HG02759 (cell line): ENCODE results near the gene NR2C1.
A peak's percentile ranks its signal among the peaks of the same experiment; 100 is the strongest.
"Not testable (repeated sequence)": the region's sequence is repeated elsewhere in the genome, so short reads cannot be mapped to it uniquely, and the experiment has no call there.

ENCODE experiments used
- ATAC-seq: cut with Tn5 transposase; IDR thresholded peaks from one replicate; pipeline ENCODE4 v1.9.1; 2021; ENCODE audit warnings: mild to moderate bottlenecking, moderate library complexity; ENCODE audit not compliant: unreplicated experiment

Gene NR2C1

GRCh38 chr12:95072900-95073697 is at the start of gene NR2C1:
NR2C1 (minus strand) TSS chr12:95073618; CDS start chr12:95067384, 6,234 bp downstream.
- peak; percentile 94 for ATAC-seq

- ATAC-seq: no peak
Measured at GRCh38 chr12:95118788-95119179, 45.4 kb upstream of the NR2C1 start.

DNA sequence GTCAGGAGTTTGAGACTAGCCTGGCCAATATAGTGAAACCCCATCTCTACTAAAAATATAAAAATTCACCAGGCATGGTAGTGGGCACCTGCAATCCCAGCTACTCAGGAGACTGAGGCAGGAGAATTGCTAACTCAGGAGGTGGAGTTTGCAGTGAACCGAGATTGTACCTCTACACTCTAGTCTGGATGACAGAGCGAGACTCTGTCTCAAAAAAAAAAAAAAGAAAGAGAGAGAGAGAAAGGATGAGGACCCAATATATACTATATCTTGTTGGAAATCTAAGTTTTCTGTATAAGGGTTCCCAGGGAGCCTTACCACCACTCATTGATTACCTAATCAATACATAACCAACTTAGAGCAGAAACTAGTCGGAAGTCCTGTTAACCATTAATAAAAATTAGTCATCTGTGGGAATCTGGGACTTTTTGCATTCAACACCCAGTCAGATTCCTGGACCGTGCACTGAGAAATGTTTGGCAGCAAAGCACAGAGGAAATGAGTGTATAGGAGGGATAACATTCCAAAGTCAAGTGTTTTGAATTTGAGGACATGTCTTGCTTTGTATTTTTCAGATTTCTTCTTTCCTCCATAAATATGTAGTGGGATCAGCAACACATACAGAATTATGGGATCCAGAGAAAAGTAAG is 44.8 kb upstream of the NR2C1 start:
- no peak for ATAC-seq

- peak; percentile 79 for ATAC-seq
Measured at GRCh38 chr12:95117178-95117599, 43.8 kb upstream of the NR2C1 start.

DNA sequence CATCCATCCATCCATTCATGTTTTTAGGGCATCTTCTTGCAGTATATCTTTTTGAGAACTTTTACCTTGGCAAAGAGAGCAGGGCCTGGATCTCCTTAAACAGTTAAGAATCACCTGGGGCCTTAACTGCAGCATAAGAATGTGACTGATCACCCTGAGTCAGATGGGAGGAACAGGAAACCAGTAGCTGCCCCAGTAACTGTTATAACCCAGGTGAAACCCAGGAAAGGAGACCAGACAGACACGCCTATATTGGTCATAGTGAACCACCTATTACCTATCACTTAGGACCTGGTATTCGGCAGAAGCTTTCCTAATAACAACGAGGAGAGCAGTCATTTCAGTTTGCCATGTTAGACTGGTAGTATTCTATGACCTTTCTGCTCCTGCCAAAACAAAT is 43.4 kb upstream of the NR2C1 start:
- ATAC-seq: peak; percentile 62

GRCh38 chr12:95116341-95116740 is 42.9 kb upstream of the NR2C1 start:
- ATAC-seq: no peak

GRCh38 chr12:95115641-95116040 is 42.2 kb upstream of the NR2C1 start:
- no peak for ATAC-seq

GRCh38 chr12:95114766-95115405 is 41.5 kb upstream of the NR2C1 start:
- no peak for ATAC-seq

DNA sequence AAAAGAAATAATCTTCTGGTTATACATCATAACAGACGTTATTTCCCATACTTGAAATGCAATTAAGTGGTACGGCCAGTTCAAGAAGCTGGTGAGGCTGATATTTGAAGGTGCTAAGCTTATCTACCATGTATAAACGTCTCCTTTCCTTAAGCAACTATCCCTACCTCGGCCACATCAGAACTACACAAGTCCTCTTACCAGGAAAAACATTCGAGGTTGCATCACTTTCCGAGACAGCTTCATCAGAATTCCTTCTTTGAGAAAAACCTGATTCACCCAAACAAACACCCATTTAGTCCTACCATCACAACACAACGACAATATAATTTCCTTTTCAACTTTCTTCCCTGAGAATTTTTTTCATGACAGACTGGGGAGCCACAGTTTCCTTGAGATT is 33.9 kb upstream of the NR2C1 start:
- ATAC-seq: no peak

GRCh38 chr12:95105540-95105939 is 32.1 kb upstream of the NR2C1 start:
- no peak for ATAC-seq

GRCh38 chr12:95104919-95105452 is 31.6 kb upstream of the NR2C1 start:
- ATAC-seq: no peak

DNA sequence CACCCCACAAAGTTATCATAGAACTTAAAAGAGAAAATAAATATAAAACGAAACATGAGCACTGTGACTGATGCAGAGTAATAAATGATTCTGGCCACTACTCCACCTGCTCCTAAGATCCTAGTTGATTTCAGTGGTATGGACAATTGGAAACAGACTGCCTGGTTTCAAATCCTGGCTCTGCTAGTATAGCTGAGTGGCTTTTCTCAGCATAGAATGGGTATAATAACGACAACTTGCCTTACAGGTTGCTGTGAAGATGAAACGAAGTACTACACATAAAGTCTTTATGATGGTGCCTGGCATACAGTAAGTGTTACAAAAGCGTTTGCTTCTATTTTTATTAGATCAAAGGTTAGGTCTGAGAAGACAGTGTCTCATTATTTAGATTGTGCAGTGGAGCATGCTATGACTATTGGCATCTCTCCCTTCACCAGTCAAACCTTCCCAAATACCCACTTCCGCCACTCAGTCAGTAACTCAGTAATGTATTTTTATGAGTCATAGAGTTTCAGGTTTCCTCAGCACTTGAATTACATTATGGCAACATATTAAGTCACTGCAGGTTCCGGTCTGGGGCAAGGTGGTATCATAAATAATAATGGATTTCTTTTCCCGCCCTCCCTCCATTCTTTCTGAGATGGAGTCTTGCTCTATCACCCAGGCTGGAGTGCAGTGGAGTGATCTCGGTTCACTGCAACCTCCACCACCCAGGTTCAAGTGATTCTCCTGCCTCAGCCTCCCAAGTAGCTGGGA is 29.7 kb upstream of the NR2C1 start:
- peak; percentile 98 for ATAC-seq

GRCh38 chr12:95101957-95102356 is 28.5 kb upstream of the NR2C1 start:
- ATAC-seq: not testable (repeated sequence)

DNA sequence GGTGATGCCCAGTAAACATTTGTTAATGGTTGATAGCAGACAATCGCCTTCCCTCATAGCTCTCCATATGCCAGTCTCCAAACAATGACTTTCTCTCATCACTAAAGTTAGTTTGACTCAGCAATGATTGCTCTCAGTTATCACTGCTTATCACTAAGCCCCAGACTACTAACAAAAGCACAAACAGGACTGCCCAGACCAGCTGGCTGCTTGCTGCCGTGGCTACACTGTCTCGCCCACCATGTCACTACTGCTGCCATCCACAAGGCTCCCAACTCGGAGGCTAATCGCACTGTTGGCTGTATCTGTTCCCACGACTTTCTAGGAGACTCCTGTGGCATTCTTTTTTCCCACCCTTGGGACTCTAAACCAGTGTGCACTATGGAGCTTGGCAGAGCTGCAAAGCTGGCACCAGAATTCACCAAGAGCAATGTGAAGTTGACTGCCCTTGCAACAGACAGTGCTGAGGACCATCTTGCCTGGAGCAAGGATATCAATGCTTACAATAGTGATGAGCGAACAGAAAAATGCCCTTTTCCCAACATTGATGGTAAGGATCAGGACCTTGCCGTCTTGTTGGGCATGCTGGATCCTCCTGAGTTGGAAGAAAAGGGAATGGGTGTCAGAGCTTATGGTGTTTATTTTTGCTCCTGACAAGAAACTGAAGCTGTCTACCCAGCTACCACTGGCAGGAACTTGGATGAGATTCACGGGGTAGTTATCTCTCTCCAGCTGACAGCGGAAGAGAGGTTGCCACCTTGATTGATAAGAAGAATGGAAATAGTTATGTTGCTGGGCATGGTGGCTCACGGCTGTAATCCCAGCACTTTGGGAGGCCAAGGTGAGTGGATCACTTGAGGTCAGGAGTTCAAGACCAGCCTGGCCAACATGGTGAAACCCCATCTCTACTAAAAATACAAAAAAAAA is 27.1 kb upstream of the NR2C1 start:
- no peak for ATAC-seq

GRCh38 chr12:95099270-95099790 is 25.9 kb upstream of the NR2C1 start:
- ATAC-seq: no peak

DNA sequence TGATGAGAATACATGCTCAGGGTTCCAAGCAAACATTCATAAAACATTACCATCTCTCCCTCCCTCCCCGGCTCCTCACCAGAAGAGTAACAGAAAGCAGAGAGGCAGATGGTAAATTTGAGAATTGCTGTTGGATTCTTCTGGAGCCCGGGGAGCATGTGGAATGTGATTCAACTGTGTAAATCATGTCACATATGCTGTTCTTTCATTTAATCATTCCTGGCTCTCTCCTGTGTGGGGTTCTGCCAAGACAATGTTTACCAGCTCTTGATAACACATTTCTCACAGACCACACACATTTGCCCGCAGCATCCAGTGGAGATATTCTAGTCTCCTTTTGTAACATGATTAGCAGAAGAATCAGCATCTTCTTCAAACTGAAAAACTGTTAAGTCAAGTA is 23.4 kb upstream of the NR2C1 start:
- no peak for ATAC-seq

DNA sequence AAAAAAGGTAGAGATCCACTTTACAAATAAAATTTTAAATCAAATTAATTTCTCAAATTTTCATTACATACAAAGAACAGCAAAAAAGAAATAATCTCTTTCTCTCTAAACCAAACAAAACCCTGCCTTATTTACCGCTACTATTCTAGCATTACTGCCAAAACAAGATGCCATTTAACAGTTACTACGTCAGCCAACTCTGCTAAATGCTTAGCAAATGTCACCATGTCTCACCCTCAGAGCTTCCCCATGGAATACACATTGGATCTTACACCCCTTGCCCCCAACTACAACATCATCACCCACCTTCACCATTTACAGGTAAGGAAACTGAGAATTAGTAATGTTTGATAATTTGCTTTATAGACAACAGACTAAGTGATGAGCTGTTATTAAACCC is 23.0 kb upstream of the NR2C1 start:
- no peak for ATAC-seq

- ATAC-seq: not testable (repeated sequence)
Measured at GRCh38 chr12:95095866-95096265, 22.4 kb upstream of the NR2C1 start.

GRCh38 chr12:95089462-95089861 is 16.0 kb upstream of the NR2C1 start:
- ATAC-seq: no peak

- no peak for ATAC-seq
Measured at GRCh38 chr12:95088379-95088778, 15.0 kb upstream of the NR2C1 start.
